Measurements from ENCODE around the gene NF1. TPM values are rescaled to one million over a fixed set of nuclear protein-coding genes. Genes with fewer than 3 reads are reported as not detected.
"Not testable (repeated sequence)": the region's sequence is repeated elsewhere in the genome, so short reads cannot be mapped to it uniquely, and the experiment has no call there.

The NF1 gene
- polyA plus RNA-seq, 2 of the 4 experiments (the other 2 are of a cell fraction) = 15.9 to 73.2 TPM

DNA sequence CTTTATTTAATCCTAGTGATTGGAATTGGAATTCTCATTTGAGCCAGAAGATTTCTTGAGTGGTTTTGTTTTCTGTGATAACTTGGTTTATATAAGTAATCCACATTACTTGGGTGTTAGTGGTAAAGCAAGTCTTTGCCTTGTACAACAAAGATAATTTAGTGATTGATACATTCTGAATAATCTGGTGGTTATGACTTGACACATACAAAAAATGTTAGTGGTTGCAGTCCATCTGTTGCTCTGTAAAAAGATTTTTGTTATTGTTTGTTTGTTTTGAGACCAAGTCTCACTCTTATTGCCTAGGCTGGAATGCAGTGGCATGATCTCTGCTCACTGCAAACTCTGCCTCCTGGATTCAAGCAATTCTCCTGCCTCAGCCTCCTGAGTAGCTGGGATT is 189.1 kb downstream of the NF1 start:
- Histone ChIP-seq H3K4me1 (no peaks in the 10 kb centered on the region), H3K4me3 (no peak overlapping the region), H3K27ac (no peak overlapping the region), H3K9me3 (no peaks in the 10 kb centered on the region), H3K4me2 (no peak overlapping the region)
- TF ChIP-seq NPAS2 (CRISPR knock-in tag; IDR thresholded peaks at IDR 0.05; ENCODE audit: borderline replicate concordance) (no peak), JUN (IDR thresholded peaks at IDR 0.05) (no peak)
- FAIRE-seq (peak; percentile 7), DNase-seq (ENCODE audit: low read depth in 1 of 2, low spot score in 1 of 2) (no peak), ATAC-seq (no peak)
- ChIA-PET POLR2A (no interaction called here), CTCF (interaction anchor here (0.8 to 1.5 kb wide), 2 partner anchors 13 to 90 kb away, joined by 3 read pairs; no protein-coding TSS in a partner anchor)

DNA sequence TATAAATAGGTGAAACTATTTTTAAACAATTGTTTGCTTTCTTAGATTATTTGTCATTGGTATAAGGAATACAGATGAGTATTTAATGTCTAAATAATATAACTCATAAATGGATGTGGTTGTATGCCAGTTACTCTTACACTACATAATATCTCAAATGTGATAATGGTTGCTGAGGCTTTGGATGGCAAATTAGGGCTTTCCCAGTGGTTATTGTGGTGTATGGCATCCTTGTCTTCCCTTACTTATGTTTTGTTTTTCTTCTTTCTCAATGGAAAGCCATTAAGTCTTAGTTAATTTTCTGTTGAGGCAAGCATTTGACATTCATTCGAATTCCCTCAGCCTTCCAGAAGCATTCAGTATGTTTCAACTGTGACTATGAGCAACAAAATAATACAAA is 191.8 kb downstream of the NF1 start:
- CTCF ChIA-PET = interaction anchor here (0.8 kb wide), 1 partner anchor 22 kb away, joined by 5 read pairs; no protein-coding TSS in a partner anchor
- Histone ChIP-seq H3K4me2 (no peak overlapping the region), H3K4me3 (no peak overlapping the region), H3K4me1 (0 out of 3 replicates have a peak, but pooled peaks cover 3% of the 10 kb centered on the region), H3K9me3 (no peaks in the 10 kb centered on the region), H3K27ac (no peak overlapping the region)
- ATAC-seq = peak; percentile 64 to 66; a peak in 3 of 6 replicates
- WGBS (ENCODE audit: missing lambda C conversion rate) = 76% methylated on average over 1 of the region's 1 CpG
- peak; percentile 67 for FAIRE-seq
- no peak for DNase-seq (ENCODE audit: low read depth in 1 of 2, low spot score in 1 of 2)
- POLR2A ChIA-PET = no interaction called here
- TF ChIP-seq, protein P1, sequence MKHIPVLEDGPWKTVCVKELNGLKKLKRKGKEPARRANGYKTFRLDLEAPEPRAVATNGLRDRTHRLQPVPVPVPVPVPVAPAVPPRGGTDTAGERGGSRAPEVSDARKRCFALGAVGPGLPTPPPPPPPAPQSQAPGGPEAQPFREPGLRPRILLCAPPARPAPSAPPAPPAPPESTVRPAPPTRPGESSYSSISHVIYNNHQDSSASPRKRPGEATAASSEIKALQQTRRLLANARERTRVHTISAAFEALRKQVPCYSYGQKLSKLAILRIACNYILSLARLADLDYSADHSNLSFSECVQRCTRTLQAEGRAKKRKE (CRISPR knock-in tag; IDR thresholded peaks at IDR 0.05; ENCODE audit: low read depth) = no peak
- no peak for TF ChIP-seq KDM5A (IDR thresholded peaks at IDR 0.05)
- TF ChIP-seq KDM1A (IDR thresholded peaks at IDR 0.05; ENCODE audit: low read depth) = no peak
- no peak for TF ChIP-seq HEYL (CRISPR knock-in tag; IDR thresholded peaks at IDR 0.05)
- no peak for TF ChIP-seq POLR2A (IDR thresholded peaks at IDR 0.05; ENCODE audit: low read length)
- TF ChIP-seq, protein P2, sequence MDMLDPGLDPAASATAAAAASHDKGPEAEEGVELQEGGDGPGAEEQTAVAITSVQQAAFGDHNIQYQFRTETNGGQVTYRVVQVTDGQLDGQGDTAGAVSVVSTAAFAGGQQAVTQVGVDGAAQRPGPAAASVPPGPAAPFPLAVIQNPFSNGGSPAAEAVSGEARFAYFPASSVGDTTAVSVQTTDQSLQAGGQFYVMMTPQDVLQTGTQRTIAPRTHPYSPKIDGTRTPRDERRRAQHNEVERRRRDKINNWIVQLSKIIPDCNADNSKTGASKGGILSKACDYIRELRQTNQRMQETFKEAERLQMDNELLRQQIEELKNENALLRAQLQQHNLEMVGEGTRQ (IDR thresholded peaks at IDR 0.05) = no peak

DNA sequence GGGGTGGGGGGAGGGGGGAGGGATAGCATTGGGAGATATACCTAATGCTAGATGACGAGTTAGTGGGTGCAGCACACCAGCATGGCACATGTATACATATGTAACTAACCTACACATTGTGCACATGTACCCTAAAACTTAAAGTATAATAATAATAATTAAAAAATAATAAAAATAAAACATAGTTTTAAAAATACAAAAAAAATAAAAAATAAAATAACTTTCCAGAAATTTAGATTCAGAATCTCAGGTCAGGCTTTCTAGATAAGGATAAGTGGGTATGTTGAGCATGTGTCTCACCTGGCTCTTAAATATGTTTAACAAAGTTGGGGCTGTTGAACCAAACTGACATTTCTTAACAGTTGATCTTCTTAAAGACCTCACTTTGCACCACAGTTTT is 193.2 kb downstream of the NF1 start:
- CTCF ChIA-PET; H3K27ac ChIP-seq; DNase-seq (ENCODE audit: low read depth in 1 of 2, low spot score in 1 of 2); POLR2A ChIA-PET; H3K4me3 ChIP-seq; FAIRE-seq; ATAC-seq; H3K4me2 ChIP-seq; H3K9me3 ChIP-seq; H3K4me1 ChIP-seq: not testable (repeated sequence)
- 100% methylated on average over 1 of the region's 1 CpG for WGBS (ENCODE audit: missing lambda C conversion rate)

DNA sequence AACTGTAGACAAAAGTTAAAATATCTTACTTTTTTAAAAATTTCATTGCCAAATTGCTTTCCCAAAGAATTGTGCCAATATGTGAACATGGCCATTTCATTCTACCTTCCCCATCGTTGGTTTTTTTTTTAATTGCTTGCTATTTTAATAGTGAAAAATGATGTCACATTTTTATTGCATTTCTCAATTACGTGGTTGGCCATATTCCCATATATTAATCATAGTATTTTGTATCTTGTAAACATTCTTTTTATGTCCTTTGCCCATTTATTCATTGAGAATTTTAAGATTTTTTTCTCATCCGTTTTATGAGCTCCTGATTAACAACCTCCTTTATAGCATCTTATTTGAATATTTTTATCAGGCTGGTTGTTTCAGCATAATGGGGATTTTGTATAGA is 195.0 kb downstream of the NF1 start:
- ATAC-seq = no peak
- no peak for DNase-seq (ENCODE audit: low read depth in 1 of 2, low spot score in 1 of 2)
- CTCF ChIA-PET = no interaction called here
- TF ChIP-seq CBX8 (IDR thresholded peaks at IDR 0.05) (no peak), FOXS1 (CRISPR knock-in tag; IDR thresholded peaks at IDR 0.05) (no peak), ZNF302 (CRISPR knock-in tag; IDR thresholded peaks at IDR 0.05) (no peak), MAZ (IDR thresholded peaks at IDR 0.05; ENCODE audit: borderline replicate concordance, low read depth, low read length) (no peak), TFCP2L1 (CRISPR knock-in tag; IDR thresholded peaks at IDR 0.05) (no peak), EHF (CRISPR knock-in tag; IDR thresholded peaks at IDR 0.05) (no peak), CBX2 (IDR thresholded peaks at IDR 0.05; ENCODE audit: borderline replicate concordance, low read depth) (no peak), HEYL (CRISPR knock-in tag; IDR thresholded peaks at IDR 0.05) (no peak), NFE2L2 (conservative IDR thresholded peaks at IDR 0.05; ENCODE audit: low read length) (no peak), CEBPB (IDR thresholded peaks at IDR 0.05) (no peak), FOSL2 (IDR thresholded peaks at IDR 0.05) (no peak), FOSL2 (CRISPR knock-in tag; IDR thresholded peaks at IDR 0.05) (no peak), ZFP36 (IDR thresholded peaks at IDR 0.05; ENCODE audit: borderline replicate concordance, partially characterized antibody) (no peak), ZSCAN20 (CRISPR knock-in tag; IDR thresholded peaks at IDR 0.05) (no peak)
- TF ChIP-seq, protein P1 (CRISPR knock-in tag; IDR thresholded peaks at IDR 0.05; ENCODE audit: low read depth) = no peak
- TF ChIP-seq, protein P3, sequence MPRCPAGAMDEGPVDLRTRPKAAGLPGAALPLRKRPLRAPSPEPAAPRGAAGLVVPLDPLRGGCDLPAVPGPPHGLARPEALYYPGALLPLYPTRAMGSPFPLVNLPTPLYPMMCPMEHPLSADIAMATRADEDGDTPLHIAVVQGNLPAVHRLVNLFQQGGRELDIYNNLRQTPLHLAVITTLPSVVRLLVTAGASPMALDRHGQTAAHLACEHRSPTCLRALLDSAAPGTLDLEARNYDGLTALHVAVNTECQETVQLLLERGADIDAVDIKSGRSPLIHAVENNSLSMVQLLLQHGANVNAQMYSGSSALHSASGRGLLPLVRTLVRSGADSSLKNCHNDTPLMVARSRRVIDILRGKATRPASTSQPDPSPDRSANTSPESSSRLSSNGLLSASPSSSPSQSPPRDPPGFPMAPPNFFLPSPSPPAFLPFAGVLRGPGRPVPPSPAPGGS (IDR thresholded peaks at IDR 0.05) = no peak
- TF ChIP-seq, protein P2 (IDR thresholded peaks at IDR 0.05) = no peak
- TF ChIP-seq, protein P4, sequence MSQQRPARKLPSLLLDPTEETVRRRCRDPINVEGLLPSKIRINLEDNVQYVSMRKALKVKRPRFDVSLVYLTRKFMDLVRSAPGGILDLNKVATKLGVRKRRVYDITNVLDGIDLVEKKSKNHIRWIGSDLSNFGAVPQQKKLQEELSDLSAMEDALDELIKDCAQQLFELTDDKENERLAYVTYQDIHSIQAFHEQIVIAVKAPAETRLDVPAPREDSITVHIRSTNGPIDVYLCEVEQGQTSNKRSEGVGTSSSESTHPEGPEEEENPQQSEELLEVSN (IDR thresholded peaks at IDR 0.05; ENCODE audit: borderline replicate concordance, low read depth) = no peak
- TF ChIP-seq, protein P5, sequence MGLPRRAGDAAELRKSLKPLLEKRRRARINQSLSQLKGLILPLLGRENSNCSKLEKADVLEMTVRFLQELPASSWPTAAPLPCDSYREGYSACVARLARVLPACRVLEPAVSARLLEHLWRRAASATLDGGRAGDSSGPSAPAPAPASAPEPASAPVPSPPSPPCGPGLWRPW (IDR thresholded peaks at IDR 0.05) = no peak
- TF ChIP-seq, protein P6, sequence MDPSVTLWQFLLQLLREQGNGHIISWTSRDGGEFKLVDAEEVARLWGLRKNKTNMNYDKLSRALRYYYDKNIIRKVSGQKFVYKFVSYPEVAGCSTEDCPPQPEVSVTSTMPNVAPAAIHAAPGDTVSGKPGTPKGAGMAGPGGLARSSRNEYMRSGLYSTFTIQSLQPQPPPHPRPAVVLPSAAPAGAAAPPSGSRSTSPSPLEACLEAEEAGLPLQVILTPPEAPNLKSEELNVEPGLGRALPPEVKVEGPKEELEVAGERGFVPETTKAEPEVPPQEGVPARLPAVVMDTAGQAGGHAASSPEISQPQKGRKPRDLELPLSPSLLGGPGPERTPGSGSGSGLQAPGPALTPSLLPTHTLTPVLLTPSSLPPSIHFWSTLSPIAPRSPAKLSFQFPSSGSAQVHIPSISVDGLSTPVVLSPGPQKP (IDR thresholded peaks at IDR 0.05; ENCODE audit: low read depth, low read length) = no peak
- 74% methylated on average over 3 of the region's 3 CpGs for WGBS (ENCODE audit: missing lambda C conversion rate)
- Histone ChIP-seq H3K9me3 (no peaks in the 10 kb centered on the region), H3K4me2 (no peak overlapping the region), H3K27ac (no peak overlapping the region), H3K4me1 (0 out of 3 replicates have a peak, but pooled peaks cover 3% of the 10 kb centered on the region), H3K4me3 (no peak overlapping the region)
- POLR2A ChIA-PET = no interaction called here
- FAIRE-seq = peak; percentile 70
